Mesenchymal stem cell (in vitro differentiated cells and primary cell): ENCODE data around the gene PALLD.

Experiments used
- DNase-seq: peaks from one replicate; pipeline ENCODE4 v3.0.0-alpha.2; 2013
- H2AFZ ChIP-seq: one replicate; pipeline ENCODE4 v1.6.1; 2013; ENCODE audit warnings: low read depth, mild to moderate bottlenecking, control low read depth, inconsistent platforms, low read length, moderate library complexity
- H2AK5ac ChIP-seq: 2 replicates; pipeline ENCODE4 v1.6.1; 2013; ENCODE audit warnings: low read length, moderate library complexity, mild to moderate bottlenecking, inconsistent platforms; ENCODE audit not compliant: severe bottlenecking
- H2BK120ac ChIP-seq: one replicate; pipeline ENCODE4 v1.6.1; 2013; ENCODE audit warnings: low read depth, mild to moderate bottlenecking, inconsistent platforms, low read length, moderate library complexity
- H2BK12ac ChIP-seq, 2 experiments: one replicate each; pipeline ENCODE4 v1.6.1; 2013; ENCODE audit warnings: inconsistent platforms in 2 of 2, low read length in 2 of 2, mild to moderate bottlenecking in 2 of 2, moderate library complexity in 2 of 2, control low read depth in 1 of 2
- H2BK15ac ChIP-seq: one replicate; pipeline ENCODE4 v1.6.1; 2013; ENCODE audit warnings: mild to moderate bottlenecking, low read depth, inconsistent platforms; ENCODE audit not compliant: poor library complexity, severe bottlenecking
- H2BK5ac ChIP-seq: 2 replicates; pipeline ENCODE4 v1.6.1; 2013; ENCODE audit warnings: low read depth, mild to moderate bottlenecking, low read length, control low read depth, inconsistent platforms; ENCODE audit not compliant: poor library complexity, severe bottlenecking
- H3K14ac ChIP-seq, 2 experiments: one replicate each; pipeline ENCODE4 v1.6.1; 2013; ENCODE audit warnings: inconsistent platforms in 2 of 2, low read length in 2 of 2, control low read depth in 1 of 2, mild to moderate bottlenecking in 1 of 2, moderate library complexity in 1 of 2
- H3K18ac ChIP-seq, 2 experiments: one replicate each; pipeline ENCODE4 v1.6.1; 2013; ENCODE audit warnings: inconsistent platforms in 2 of 2, low read length in 2 of 2, control low read depth in 1 of 2, low read depth in 1 of 2, mild to moderate bottlenecking in 1 of 2
- H3K23ac ChIP-seq, 2 experiments: one replicate each; pipeline ENCODE4 v1.6.1; 2013; ENCODE audit warnings: inconsistent platforms in 2 of 2, low read length in 2 of 2, mild to moderate bottlenecking in 2 of 2, moderate library complexity in 2 of 2, control low read depth in 1 of 2
- H3K27ac ChIP-seq: 2 replicates; pipeline ENCODE4 v1.5.1; 2013; ENCODE audit warnings: mild to moderate bottlenecking, moderate library complexity, low read length, control low read depth, inconsistent platforms; ENCODE audit not compliant: poor library complexity, severe bottlenecking
- H3K27me3 ChIP-seq, 2 experiments: 2 replicates each; pipeline versions ENCODE4 v1.6.1 to v1.7.0; 2013; ENCODE audit warnings: low read length in 2 of 2, mild to moderate bottlenecking in 2 of 2, moderate library complexity in 2 of 2, control low read depth in 1 of 2, inconsistent platforms in 1 of 2; ENCODE audit not compliant: control insufficient read depth in 1 of 2, insufficient read depth in 1 of 2
- H3K36me3 ChIP-seq, 2 experiments: 2 replicates each; pipeline versions ENCODE4 v1.6.1 to v1.7.0; 2013; ENCODE audit warnings: low read length in 2 of 2, control low read depth in 1 of 2, inconsistent platforms in 1 of 2, low read depth in 1 of 2, mild to moderate bottlenecking in 1 of 2; ENCODE audit not compliant: insufficient read depth in 2 of 2, control insufficient read depth in 1 of 2
- H3K4ac ChIP-seq, 2 experiments: one replicate each; pipeline ENCODE4 v1.6.1; 2013; ENCODE audit warnings: inconsistent platforms in 2 of 2, low read length in 2 of 2, mild to moderate bottlenecking in 2 of 2, moderate library complexity in 2 of 2, control low read depth in 1 of 2, low read depth in 1 of 2
- H3K4me1 ChIP-seq: 2 replicates; pipeline ENCODE4 v1.6.1; 2013; ENCODE audit warnings: low read depth, low read length, control low read depth; ENCODE audit not compliant: control insufficient read depth, insufficient read depth
- H3K4me2 ChIP-seq: 2 replicates; pipeline ENCODE4 v1.6.1; 2013; ENCODE audit warnings: low read length, mild to moderate bottlenecking, inconsistent platforms; ENCODE audit not compliant: poor library complexity, severe bottlenecking
- H3K4me3 ChIP-seq, 2 experiments: 2 replicates each; pipeline versions ENCODE4 v1.5.1 to v1.7.0; 2013; ENCODE audit warnings: low read length in 2 of 2, mild to moderate bottlenecking in 2 of 2, control low read depth in 1 of 2, low read depth in 1 of 2; ENCODE audit not compliant: insufficient read depth in 1 of 2
- H3K79me1 ChIP-seq: replicated peaks from 2 replicates; pipeline ENCODE4 v1.6.1; 2013; ENCODE audit warnings: mild to moderate bottlenecking, control low read depth, low read length, inconsistent platforms; ENCODE audit not compliant: poor library complexity, severe bottlenecking
- H3K9ac ChIP-seq: 2 replicates; pipeline ENCODE4 v1.7.0; 2013; ENCODE audit warnings: mild to moderate bottlenecking, low read length, moderate library complexity
- H3K9me3 ChIP-seq: 2 replicates; pipeline ENCODE4 v1.7.0; 2013; ENCODE audit warnings: mild to moderate bottlenecking, low read length; ENCODE audit not compliant: control insufficient read depth
- H4K8ac ChIP-seq: one replicate; pipeline ENCODE4 v1.6.1; 2013; ENCODE audit warnings: inconsistent platforms, mild to moderate bottlenecking, low read length, moderate library complexity
- H4K91ac ChIP-seq: one replicate; pipeline ENCODE4 v1.6.1; 2013; ENCODE audit warnings: mild to moderate bottlenecking, low read length, inconsistent platforms
- WGBS: methylation state at CpG from one replicate; pipeline ENCODE4 v1.1.7; 2013; ENCODE audit warnings: mixed read lengths; 5-methylcytosine and 5-hydroxymethylcytosine counted together

PALLD gene

GRCh38 chr4:168689791-168690190 is 192.9 kb downstream of the PALLD start:
- Histone ChIP-seq H2BK15ac (no peak overlapping the region), H3K14ac (no peak overlapping the region), H2BK12ac (no peak overlapping the region), H3K27ac (no peak overlapping the region), H3K9me3 (no peaks in the 10 kb centered on the region), H2AK5ac (no peak overlapping the region), H3K36me3 (peaks cover 0 to 3% of the 10 kb centered on the region in 2 experiments), H3K4me1 (no peaks in the 10 kb centered on the region), H3K23ac (no peak overlapping the region), H4K91ac (no peak overlapping the region), H2AFZ (no peak overlapping the region), H4K8ac (no peak overlapping the region), H3K79me1 (peaks cover 3% of the 10 kb centered on the region), H3K18ac (no peak overlapping the region), H3K27me3 (no peaks in the 10 kb centered on the region), H3K4me3 (no peak overlapping the region), H3K4me2 (no peak overlapping the region), H2BK5ac (no peak overlapping the region), H3K9ac (no peak overlapping the region), H2BK120ac (no peak overlapping the region), H3K4ac (no peak overlapping the region)
- 100% methylated on average over 1 of the region's 1 CpG for WGBS
- no peak for DNase-seq

GRCh38 chr4:168690199-168690598 is 193.3 kb downstream of the PALLD start:
- H3K27me3 ChIP-seq = no peaks in the 10 kb centered on the region
- no peak overlapping the region for H2AFZ ChIP-seq
- no peak overlapping the region for H2BK5ac ChIP-seq
- H3K14ac ChIP-seq = no peak overlapping the region
- H3K9me3 ChIP-seq = no peaks in the 10 kb centered on the region
- peaks cover 3% of the 10 kb centered on the region for H3K79me1 ChIP-seq
- no peaks in the 10 kb centered on the region for H3K4me1 ChIP-seq
- H3K27ac ChIP-seq = no peak overlapping the region
- H2BK120ac ChIP-seq = no peak overlapping the region
- H2AK5ac ChIP-seq = no peak overlapping the region
- H3K23ac ChIP-seq = no peak overlapping the region
- WGBS = 91% methylated on average over 2 of the region's 2 CpGs
- H2BK12ac ChIP-seq = no peak overlapping the region
- H3K4me2 ChIP-seq = no peak overlapping the region
- H3K4me3 ChIP-seq = no peak overlapping the region
- H3K36me3 ChIP-seq = peaks cover 0 to 3% of the 10 kb centered on the region in 2 experiments
- no peak overlapping the region for H3K18ac ChIP-seq
- H4K91ac ChIP-seq = no peak overlapping the region
- H4K8ac ChIP-seq = no peak overlapping the region
- H2BK15ac ChIP-seq = no peak overlapping the region
- no peak overlapping the region for H3K9ac ChIP-seq
- no peak for DNase-seq
- no peak overlapping the region for H3K4ac ChIP-seq

GRCh38 chr4:168691631-168692369 is 194.9 kb downstream of the PALLD start:
- no peak overlapping the region for H2AK5ac ChIP-seq
- no peaks in the 10 kb centered on the region for H3K9me3 ChIP-seq

GRCh38 chr4:168693750-168694490 is 197.1 kb downstream of the PALLD start:
- no peak overlapping the region for H2AK5ac ChIP-seq
- H3K9me3 ChIP-seq = no peaks in the 10 kb centered on the region
- H3K14ac ChIP-seq = no peak overlapping the region
- H4K8ac ChIP-seq = no peak overlapping the region
- H3K23ac ChIP-seq = no peak overlapping the region
- no peak overlapping the region for H3K9ac ChIP-seq
- no peak overlapping the region for H4K91ac ChIP-seq
- WGBS = 66% methylated on average over 7 of the region's 8 CpGs
- H3K4ac ChIP-seq = no peak overlapping the region
- no peak for DNase-seq
- no peak overlapping the region for H2BK12ac ChIP-seq
- no peak overlapping the region for H2BK15ac ChIP-seq
- H2BK5ac ChIP-seq = no peak overlapping the region
- H3K4me3 ChIP-seq = no peak overlapping the region
- no peak overlapping the region for H2AFZ ChIP-seq
- no peaks in the 10 kb centered on the region for H3K27me3 ChIP-seq
- H3K27ac ChIP-seq = peak overlapping the region; percentile 48
- H3K79me1 ChIP-seq = no peaks in the 10 kb centered on the region
- peaks cover 2% of the 10 kb centered on the region for H3K4me1 ChIP-seq
- peaks cover 0 to 3% of the 10 kb centered on the region in 2 experiments for H3K36me3 ChIP-seq
- H3K18ac ChIP-seq = no peak overlapping the region
- no peak overlapping the region for H2BK120ac ChIP-seq
- no peak overlapping the region for H3K4me2 ChIP-seq

More at GRCh38 chr4:168691631-168692369, 194.9 kb downstream of the PALLD start:
- H2BK5ac ChIP-seq = no peak overlapping the region
- H3K9ac ChIP-seq = no peak overlapping the region
- no peaks in the 10 kb centered on the region for H3K27me3 ChIP-seq
- 62% methylated on average over 5 of the region's 6 CpGs for WGBS
- H3K14ac ChIP-seq = no peak overlapping the region
- peaks cover 0 to 3% of the 10 kb centered on the region in 2 experiments for H3K36me3 ChIP-seq
- H3K79me1 ChIP-seq = peaks cover 3% of the 10 kb centered on the region
- no peak for DNase-seq
- H3K4me2 ChIP-seq = no peak overlapping the region
- no peak overlapping the region for H3K18ac ChIP-seq
- H3K27ac ChIP-seq = no peak overlapping the region
- H2BK120ac ChIP-seq = no peak overlapping the region
- H2BK15ac ChIP-seq = no peak overlapping the region
- no peak overlapping the region for H4K91ac ChIP-seq
- H3K4me1 ChIP-seq = no peaks in the 10 kb centered on the region
- H3K4me3 ChIP-seq = no peak overlapping the region
- no peak overlapping the region for H2BK12ac ChIP-seq
- H4K8ac ChIP-seq = no peak overlapping the region
- H3K23ac ChIP-seq = no peak overlapping the region
- H2AFZ ChIP-seq = no peak overlapping the region
- no peak overlapping the region for H3K4ac ChIP-seq
